Muscle layer of colon (tissue), 2 donors: Measurements from ENCODE around the gene TUBGCP3.
"Not testable (repeated sequence)": the region's sequence is repeated elsewhere in the genome, so short reads cannot be mapped to it uniquely, and the experiment has no call there.

Experiments used
- H3K27ac ChIP-seq: one replicate; pipeline ENCODE4 v1.7.0; 2013; ENCODE audit warnings: low read depth, mild to moderate bottlenecking, low read length, moderate library complexity
- H3K27me3 ChIP-seq, 2 donors: one replicate each; pipeline ENCODE4 v1.7.0; 2013; ENCODE audit warnings: low read length in 2 of 2, mild to moderate bottlenecking in 2 of 2; ENCODE audit not compliant: insufficient read depth in 2 of 2, control insufficient read depth in 1 of 2
- H3K36me3 ChIP-seq: one replicate; pipeline ENCODE4 v1.7.0; 2013; ENCODE audit warnings: mild to moderate bottlenecking, low read length; ENCODE audit not compliant: insufficient read depth
- H3K4me1 ChIP-seq: one replicate; pipeline ENCODE4 v1.7.0; 2013; ENCODE audit warnings: mild to moderate bottlenecking, low read length; ENCODE audit not compliant: insufficient read depth
- H3K4me3 ChIP-seq, 2 donors: one replicate each; pipeline ENCODE4 v1.7.0; 2013; ENCODE audit warnings: low read length in 2 of 2, low read depth in 1 of 2, mild to moderate bottlenecking in 1 of 2, moderate library complexity in 1 of 2
- H3K9ac ChIP-seq: one replicate; pipeline ENCODE4 v1.7.0; 2013; ENCODE audit warnings: low read length
- H3K9me3 ChIP-seq: one replicate; pipeline ENCODE4 v1.7.0; 2013; ENCODE audit warnings: mild to moderate bottlenecking, low read length
- donor health status: abdominal sarcoma.
- donor health status: Adenocarcinoma of cecum.

Gene TUBGCP3

GRCh38 chr13:112554214-112554850, 33.6 kb downstream of the TUBGCP3 start:
- no peak overlapping the region for H3K9ac ChIP-seq
- H3K36me3 ChIP-seq: peaks cover 62% of the 10 kb centered on the region
- H3K9me3 ChIP-seq: no peaks in the 10 kb centered on the region
- H3K4me3 ChIP-seq: no peak overlapping the region
- H3K4me1 ChIP-seq: no peaks in the 10 kb centered on the region
- no peak overlapping the region for H3K27ac ChIP-seq
- no peaks in the 10 kb centered on the region for H3K27me3 ChIP-seq

- H3K27ac ChIP-seq, H3K4me1 ChIP-seq, H3K27me3 ChIP-seq, H3K9ac ChIP-seq, H3K4me3 ChIP-seq, H3K9me3 ChIP-seq: not testable (repeated sequence)
- peaks cover 61% of the 10 kb centered on the region for H3K36me3 ChIP-seq
Measured at GRCh38 chr13:112548975-112549374, 39.0 kb downstream of the TUBGCP3 start.

GRCh38 chr13:112545856-112546255, 42.1 kb downstream of the TUBGCP3 start:
- peaks cover 34% of the 10 kb centered on the region for H3K36me3 ChIP-seq

GRCh38 chr13:112532837-112533745, 54.9 kb downstream of the TUBGCP3 start:
- H3K4me1 ChIP-seq: no peaks in the 10 kb centered on the region
- H3K27ac ChIP-seq: no peak overlapping the region
- no peak overlapping the region for H3K9ac ChIP-seq
- H3K4me3 ChIP-seq: no peak overlapping the region
- no peaks in the 10 kb centered on the region for H3K36me3 ChIP-seq
- H3K9me3 ChIP-seq: no peaks in the 10 kb centered on the region
- H3K27me3 ChIP-seq: no peaks in the 10 kb centered on the region

More at GRCh38 chr13:112545856-112546255, 42.1 kb downstream of the TUBGCP3 start:
- Histone ChIP-seq H3K27ac (no peak overlapping the region), H3K4me1 (no peaks in the 10 kb centered on the region), H3K27me3 (no peaks in the 10 kb centered on the region), H3K4me3 (no peak overlapping the region), H3K9me3 (no peaks in the 10 kb centered on the region), H3K9ac (no peak overlapping the region)

- Histone ChIP-seq H3K36me3 (no peaks in the 10 kb centered on the region), H3K9ac (no peak overlapping the region), H3K4me3 (no peak overlapping the region), H3K27me3 (no peaks in the 10 kb centered on the region), H3K9me3 (no peaks in the 10 kb centered on the region), H3K4me1 (no peaks in the 10 kb centered on the region), H3K27ac (no peak overlapping the region)
Measured at GRCh38 chr13:112531263-112531794, 56.6 kb downstream of the TUBGCP3 start.

- no peaks in the 10 kb centered on the region for H3K4me1 ChIP-seq
- H3K27ac ChIP-seq: no peak overlapping the region
- no peaks in the 10 kb centered on the region for H3K27me3 ChIP-seq
- H3K9me3 ChIP-seq: no peaks in the 10 kb centered on the region
- no peak overlapping the region for H3K9ac ChIP-seq
- peaks cover 4% of the 10 kb centered on the region for H3K36me3 ChIP-seq
- no peak overlapping the region for H3K4me3 ChIP-seq
Measured at GRCh38 chr13:112530861-112531260, 57.1 kb downstream of the TUBGCP3 start.

- H3K27me3 ChIP-seq: no peaks in the 10 kb centered on the region
- no peak overlapping the region for H3K4me3 ChIP-seq
- no peaks in the 10 kb centered on the region for H3K4me1 ChIP-seq
- no peak overlapping the region for H3K9ac ChIP-seq
- H3K9me3 ChIP-seq: no peaks in the 10 kb centered on the region
- peaks cover 4% of the 10 kb centered on the region for H3K36me3 ChIP-seq
- H3K27ac ChIP-seq: no peak overlapping the region
Measured at GRCh38 chr13:112529216-112529615, 58.7 kb downstream of the TUBGCP3 start.

- Histone ChIP-seq H3K27me3 (no peaks in the 10 kb centered on the region), H3K9me3 (no peaks in the 10 kb centered on the region), H3K36me3 (peaks cover 4% of the 10 kb centered on the region), H3K4me1 (no peaks in the 10 kb centered on the region), H3K4me3 (no peak overlapping the region), H3K9ac (no peak overlapping the region), H3K27ac (no peak overlapping the region)
Measured at GRCh38 chr13:112526146-112526853, 61.7 kb downstream of the TUBGCP3 start.

GRCh38 chr13:112525356-112525945, 62.5 kb downstream of the TUBGCP3 start:
- Histone ChIP-seq H3K36me3 (peaks cover 4% of the 10 kb centered on the region), H3K4me1 (no peaks in the 10 kb centered on the region), H3K9ac (no peak overlapping the region), H3K4me3 (no peak overlapping the region), H3K27ac (no peak overlapping the region), H3K9me3 (no peaks in the 10 kb centered on the region), H3K27me3 (no peaks in the 10 kb centered on the region)

GRCh38 chr13:112522578-112522977, 65.4 kb downstream of the TUBGCP3 start:
- Histone ChIP-seq H3K27me3 (no peaks in the 10 kb centered on the region), H3K36me3 (peaks cover 21% of the 10 kb centered on the region), H3K9ac (no peak overlapping the region), H3K9me3 (no peaks in the 10 kb centered on the region), H3K4me1 (no peaks in the 10 kb centered on the region), H3K27ac (no peak overlapping the region), H3K4me3 (no peak overlapping the region)
